MM.1S (cell line): ENCODE measurements around the gene CSRP2.

Experiments used
- DNase-seq: peaks from one replicate; pipeline ENCODE4 v3.0.0-alpha.2; 2015
- H2AFZ ChIP-seq: fragments of 300-600 bp; sonication (generic); 2 replicates; pipeline ENCODE4 v1.6.0; 2016; ENCODE audit warnings: antibody characterized with exemption, low read length
- H3F3A ChIP-seq: fragments of 300-600 bp; sonication (generic); 2 replicates; pipeline ENCODE4 v1.6.1; 2016; ENCODE audit warnings: mild to moderate bottlenecking, antibody characterized with exemption, low read length, moderate library complexity, mixed read lengths; ENCODE audit not compliant: insufficient read depth
- H3K27ac ChIP-seq: fragments of 300-600 bp; sonication (generic); 2 replicates; pipeline ENCODE4 v1.5.1; 2016; ENCODE audit warnings: mild to moderate bottlenecking, low read length
- H3K27me3 ChIP-seq: fragments of 300-600 bp; sonication (generic); replicated peaks from 2 replicates; pipeline ENCODE4 v1.6.0; 2016; ENCODE audit warnings: low read length; ENCODE audit not compliant: insufficient read depth
- H3K36me3 ChIP-seq: fragments of 300-600 bp; sonication (generic); replicated peaks from 2 replicates; pipeline ENCODE4 v1.6.1; 2016; ENCODE audit warnings: mild to moderate bottlenecking, low read length, mixed read lengths; ENCODE audit not compliant: insufficient read depth
- H3K4me1 ChIP-seq: fragments of 300-600 bp; sonication (generic); 2 replicates; pipeline ENCODE4 v1.6.1; 2016; ENCODE audit warnings: low read length, mixed read lengths
- H3K4me2 ChIP-seq: fragments of 300-600 bp; sonication (generic); 2 replicates; pipeline ENCODE4 v1.6.0; 2016; ENCODE audit warnings: low read depth, low read length
- H3K4me3 ChIP-seq: fragments of 300-600 bp; sonication (generic); 2 replicates; pipeline ENCODE4 v1.5.1; 2016; ENCODE audit warnings: low read length, mixed read lengths
- H3K79me2 ChIP-seq: fragments of 300-600 bp; sonication (generic); 2 replicates; pipeline ENCODE4 v1.6.1; 2016; ENCODE audit warnings: mixed run types, low read length, mixed read lengths
- H3K9ac ChIP-seq: fragments of 300-600 bp; sonication (generic); 2 replicates; pipeline ENCODE4 v1.6.1; 2016; ENCODE audit warnings: low read length, mixed read lengths
- H3K9me2 ChIP-seq: fragments of 300-600 bp; sonication (generic); replicated peaks from 2 replicates; pipeline ENCODE4 v1.6.1; 2016; ENCODE audit warnings: mild to moderate bottlenecking, low read length, mixed read lengths; ENCODE audit not compliant: insufficient read depth
- H3K9me3 ChIP-seq: fragments of 300-600 bp; sonication (generic); replicated peaks from 2 replicates; pipeline ENCODE4 v1.6.1; 2016; ENCODE audit warnings: mild to moderate bottlenecking, low read length, mixed read lengths; ENCODE audit not compliant: insufficient read depth
- H4K20me1 ChIP-seq: fragments of 300-600 bp; sonication (generic); 2 replicates; pipeline ENCODE4 v1.6.1; 2016; ENCODE audit warnings: mild to moderate bottlenecking, low read length, moderate library complexity, mixed read lengths; ENCODE audit not compliant: insufficient read depth
- CTCF ChIP-seq: fragments of 300-600 bp; sonication (generic); IDR thresholded peaks from 2 replicates; pipeline ENCODE4 v1.5.1; 2016; ENCODE audit warnings: antibody characterized with exemption, low read length, mixed read lengths
- EZH2 ChIP-seq: fragments of 300-600 bp; sonication (generic); optimal IDR thresholded peaks from 2 replicates; pipeline ENCODE3; 2017; ENCODE audit warnings: low read depth, mild to moderate bottlenecking, antibody characterized with exemption, low read length, mixed read lengths
- EZH2phosphoT487 ChIP-seq: fragments of 300-600 bp; sonication (generic); IDR thresholded peaks from 2 replicates; pipeline ENCODE4 v1.6.1; 2018; ENCODE audit warnings: antibody characterized with exemption, low read length

CSRP2 gene

GRCh38 chr12:76863837-76864236 is 15.0 kb downstream of the CSRP2 start:
- Histone ChIP-seq H3K9me2 (no peaks in the 10 kb centered on the region), H3K36me3 (no peaks in the 10 kb centered on the region), H3K9me3 (no peaks in the 10 kb centered on the region), H4K20me1 (no peaks in the 10 kb centered on the region), H3K9ac (no peak overlapping the region), H3K27me3 (no peaks in the 10 kb centered on the region), H2AFZ (no peak overlapping the region), H3F3A (no peaks in the 10 kb centered on the region), H3K4me2 (no peak overlapping the region), H3K27ac (no peak overlapping the region), H3K4me1 (peaks cover 21% of the 10 kb centered on the region; the same call in 1 of the 2 replicates), H3K79me2 (no peaks in the 10 kb centered on the region), H3K4me3 (no peak overlapping the region)
- DNase-seq: no peak
- TF ChIP-seq CTCF (no peak), EZH2 (no peak), EZH2phosphoT487 (no peak)

- Histone ChIP-seq H3K4me1 (peaks cover 21% of the 10 kb centered on the region; the same call in 1 of the 2 replicates), H3K27me3 (no peaks in the 10 kb centered on the region), H3K4me3 (no peak overlapping the region), H3K9me2 (no peaks in the 10 kb centered on the region), H3F3A (no peaks in the 10 kb centered on the region), H3K9me3 (no peaks in the 10 kb centered on the region), H3K9ac (no peak overlapping the region), H2AFZ (no peak overlapping the region), H3K36me3 (no peaks in the 10 kb centered on the region), H4K20me1 (no peaks in the 10 kb centered on the region), H3K79me2 (no peaks in the 10 kb centered on the region), H3K4me2 (no peak overlapping the region), H3K27ac (no peak overlapping the region)
- DNase-seq: no peak
- TF ChIP-seq EZH2 (no peak), CTCF (no peak), EZH2phosphoT487 (no peak)
These were observed 15.7 kb downstream of the CSRP2 start for GRCh38 chr12:76863005-76863670.

- Histone ChIP-seq H4K20me1 (no peaks in the 10 kb centered on the region), H3K4me2 (no peak overlapping the region), H3K4me1 (peaks cover 15% of the 10 kb centered on the region; the same call in 1 of the 2 replicates), H3K79me2 (no peaks in the 10 kb centered on the region), H3K9me2 (no peaks in the 10 kb centered on the region), H2AFZ (no peak overlapping the region), H3K4me3 (no peak overlapping the region), H3K9ac (no peak overlapping the region), H3K9me3 (no peaks in the 10 kb centered on the region), H3K27me3 (no peaks in the 10 kb centered on the region), H3K36me3 (no peaks in the 10 kb centered on the region), H3K27ac (no peak overlapping the region), H3F3A (no peaks in the 10 kb centered on the region)
- TF ChIP-seq EZH2 (no peak), CTCF (no peak), EZH2phosphoT487 (no peak)
- DNase-seq: no peak
These were observed 18.6 kb downstream of the CSRP2 start for GRCh38 chr12:76860256-76860655.
